Fibroblast of gingiva (primary cell): Measurements from ENCODE around the gene VPS4B.
"Not testable (repeated sequence)": the region's sequence is repeated elsewhere in the genome, so short reads cannot be mapped to it uniquely, and the experiment has no call there.

ENCODE experiments used
- DNase-seq: peaks from one replicate; pipeline ENCODE4 v3.0.0-alpha.2; 2011; ENCODE audit warnings: low read depth

VPS4B gene

DNA sequence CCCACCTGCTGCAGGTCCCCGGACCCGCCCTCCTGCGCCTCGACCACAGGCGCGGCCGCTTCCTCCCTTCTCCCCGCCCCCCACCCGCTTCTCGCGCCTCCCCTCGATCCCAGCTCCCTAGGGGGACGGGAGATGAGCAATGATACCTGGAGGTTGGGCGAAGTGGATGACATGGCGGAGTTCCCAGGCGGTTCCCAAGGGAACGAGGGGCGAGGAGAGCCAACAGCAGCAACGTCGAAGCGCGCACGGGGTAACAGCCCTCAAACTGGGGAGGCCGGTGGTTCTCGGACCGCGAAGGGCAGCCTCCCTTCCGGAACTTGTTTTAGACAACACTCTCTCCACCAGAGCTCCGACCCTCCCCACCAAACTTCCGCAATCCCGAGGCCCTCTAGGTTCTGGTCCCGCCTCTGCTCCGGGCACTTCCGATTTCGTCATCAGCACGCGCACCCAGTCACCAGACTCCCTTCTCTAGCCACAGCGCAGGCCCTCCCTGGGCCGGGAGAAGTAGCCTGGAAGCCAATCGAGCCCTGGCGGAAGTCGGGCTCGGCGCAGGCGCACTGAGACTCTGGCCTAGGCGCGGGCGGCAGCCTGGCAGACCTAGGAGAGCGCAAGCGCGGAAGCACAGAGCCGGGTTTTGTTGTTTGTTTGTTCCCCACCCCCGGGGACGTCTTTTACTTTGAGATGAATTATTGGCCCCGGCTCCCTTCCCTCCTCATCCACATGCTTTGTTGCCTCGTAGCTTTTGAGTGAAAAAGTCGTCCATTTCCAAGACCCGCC lies at the start of gene VPS4B:
VPS4B (minus strand) TSS at position 390 of the 777 bp plus-strand sequence; CDS start at position 173, 217 bp downstream.
- DNase-seq, result peak; percentile 100

DNA sequence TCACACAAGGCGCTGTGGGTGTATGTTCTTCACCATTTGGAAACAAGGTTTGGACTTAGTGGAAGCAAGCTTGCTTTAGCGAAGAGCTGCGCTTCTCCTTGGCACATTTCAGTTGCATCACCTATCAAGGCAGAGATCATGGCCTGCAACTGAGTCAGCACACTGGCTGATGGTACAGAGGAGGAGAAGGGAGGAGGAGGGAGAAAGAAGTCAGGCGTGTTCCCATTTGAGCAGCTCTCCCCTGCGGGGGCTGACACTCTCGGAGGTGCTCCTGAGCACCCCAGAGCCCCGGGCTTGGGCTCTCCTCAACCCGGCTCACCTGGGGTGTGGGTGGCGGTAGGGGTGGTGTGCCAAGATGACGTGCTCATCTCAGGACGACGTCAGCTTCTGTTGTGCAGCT lies 48.5 kb upstream of the VPS4B start:
- DNase-seq, result no peak

DNA sequence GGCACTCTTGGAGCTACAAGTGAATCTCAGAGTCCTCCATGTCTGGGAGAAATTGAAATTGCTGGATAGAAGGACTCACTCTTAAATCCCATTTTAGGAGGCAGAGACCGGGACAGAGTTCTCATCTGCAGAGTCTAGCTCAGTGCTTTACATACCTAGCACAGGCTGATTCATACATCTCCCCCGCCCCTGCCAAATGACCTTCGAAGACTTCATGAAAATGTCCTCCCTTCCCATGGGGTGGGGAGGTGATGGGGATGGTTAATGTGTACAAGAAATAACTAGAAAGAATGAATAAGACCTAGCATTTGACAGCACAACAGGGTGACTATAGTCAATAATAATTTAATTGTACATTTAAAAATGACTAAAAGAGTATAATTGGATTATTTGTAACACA lies 46.3 kb upstream of the VPS4B start:
- DNase-seq, result no peak

DNA sequence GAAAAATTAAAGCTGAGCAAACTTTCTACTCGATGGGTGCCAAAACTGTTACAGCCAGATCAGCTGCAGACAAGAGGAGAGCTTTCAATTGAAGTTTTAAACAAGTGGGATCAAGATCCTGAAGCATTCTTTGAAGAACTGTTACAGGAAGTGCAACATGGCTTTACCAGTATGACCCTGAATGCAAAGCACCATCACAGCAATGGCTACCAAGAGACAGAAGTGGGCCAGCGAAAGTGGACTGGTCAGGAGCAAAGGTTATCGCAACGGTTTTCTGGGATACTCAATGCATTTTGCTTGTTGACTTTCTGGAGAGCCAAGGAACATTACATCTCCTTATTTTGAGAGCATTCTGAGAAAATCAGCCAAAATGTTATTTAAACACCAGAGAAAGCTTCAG lies 45.4 kb upstream of the VPS4B start:
- DNase-seq, result no peak

DNA sequence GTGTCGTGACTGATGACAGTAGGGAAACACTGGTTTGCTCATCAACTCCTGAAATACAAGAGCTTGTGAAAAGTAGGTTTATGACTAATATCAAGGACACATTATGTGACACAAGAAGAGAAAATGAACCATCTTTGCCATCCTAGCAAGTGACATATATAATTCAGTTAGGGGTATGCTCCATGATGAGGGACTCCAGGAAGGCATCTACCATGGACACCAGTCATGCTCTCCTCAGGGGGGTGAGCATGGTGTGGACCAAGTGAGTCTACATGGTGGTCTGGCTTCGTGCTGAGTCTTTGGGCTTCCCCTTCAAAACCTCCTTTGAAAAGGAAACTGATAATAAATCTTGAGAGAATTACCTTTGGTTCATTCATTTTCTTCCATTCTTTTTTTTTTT lies 42.8 kb upstream of the VPS4B start:
- no peak for DNase-seq

DNA sequence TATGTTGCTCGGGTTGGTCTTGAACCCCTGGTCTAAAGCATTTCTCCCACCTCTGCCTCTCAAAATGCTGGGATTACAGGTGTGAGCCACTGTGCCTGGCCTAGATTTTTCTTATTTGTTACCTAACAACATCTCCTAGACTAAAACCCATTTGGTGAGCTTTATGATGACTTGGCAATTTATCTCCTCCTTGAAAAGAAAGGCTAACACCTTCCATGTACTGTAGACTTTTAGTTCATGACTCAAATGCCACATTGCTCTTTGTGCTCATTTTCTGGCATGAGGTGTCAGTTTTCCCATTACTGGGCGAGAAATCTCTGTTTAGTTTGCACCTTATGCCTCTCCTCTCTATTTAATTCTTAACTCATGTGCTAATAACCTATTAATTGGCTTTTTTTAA lies 42.2 kb upstream of the VPS4B start:
- DNase-seq, result no peak

DNA sequence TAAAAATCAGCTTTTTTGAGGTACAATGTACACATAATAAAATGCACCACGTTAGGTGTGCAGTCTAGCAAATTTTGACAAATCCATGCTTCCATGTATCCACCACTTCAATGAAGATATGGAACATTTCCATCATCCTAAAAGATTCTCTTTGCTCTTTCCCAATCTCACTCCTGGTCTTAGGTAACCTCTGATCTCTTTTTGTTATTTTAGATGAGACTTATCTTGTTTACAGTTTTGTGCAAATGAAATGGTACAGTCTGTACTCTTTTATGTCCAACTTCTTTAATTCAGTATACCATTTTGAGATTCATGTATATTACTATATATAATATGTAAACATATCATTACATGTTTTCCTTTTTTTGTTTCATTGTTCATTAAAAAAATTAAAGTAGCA lies 38.1 kb upstream of the VPS4B start:
- DNase-seq, result no peak

DNA sequence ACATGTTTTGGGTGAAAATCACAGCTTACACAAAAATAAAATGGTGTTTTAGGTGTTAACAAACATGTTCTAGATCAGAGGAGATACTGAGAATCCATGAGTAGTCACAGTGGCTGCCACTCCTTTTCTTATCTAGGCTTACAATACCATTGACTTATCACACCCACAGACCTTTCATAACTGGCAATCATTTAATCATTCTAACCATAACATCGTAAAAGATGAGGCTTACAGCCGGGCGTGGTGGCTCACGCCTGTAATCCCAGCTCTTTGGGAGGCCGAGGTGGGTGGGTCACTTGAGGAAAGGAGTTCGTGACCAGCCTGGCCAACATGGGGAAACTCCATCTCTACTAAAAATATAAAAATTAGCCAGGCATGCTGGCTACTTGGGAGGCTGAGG lies 35.7 kb upstream of the VPS4B start:
- DNase-seq, result no peak

DNA sequence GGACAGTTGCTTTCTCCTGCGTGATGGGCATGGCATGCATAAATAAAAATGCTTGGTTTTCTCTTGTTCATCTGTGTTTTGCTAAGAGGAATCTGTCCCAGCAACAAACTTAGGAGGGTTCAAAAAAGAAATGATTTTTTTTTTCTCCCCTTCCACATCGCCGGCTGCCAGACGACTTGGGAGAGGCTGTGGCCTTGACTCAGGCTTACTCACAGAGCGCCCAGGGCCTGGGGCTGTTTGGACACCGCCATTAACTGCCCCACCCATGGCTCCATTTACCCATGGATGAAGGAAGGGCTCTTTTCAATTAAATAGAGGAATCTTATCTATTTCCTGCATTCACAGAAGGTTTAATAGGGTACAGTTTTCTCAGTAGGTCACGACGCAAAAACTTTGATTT lies 32.2 kb upstream of the VPS4B start:
- DNase-seq, result no peak

DNA sequence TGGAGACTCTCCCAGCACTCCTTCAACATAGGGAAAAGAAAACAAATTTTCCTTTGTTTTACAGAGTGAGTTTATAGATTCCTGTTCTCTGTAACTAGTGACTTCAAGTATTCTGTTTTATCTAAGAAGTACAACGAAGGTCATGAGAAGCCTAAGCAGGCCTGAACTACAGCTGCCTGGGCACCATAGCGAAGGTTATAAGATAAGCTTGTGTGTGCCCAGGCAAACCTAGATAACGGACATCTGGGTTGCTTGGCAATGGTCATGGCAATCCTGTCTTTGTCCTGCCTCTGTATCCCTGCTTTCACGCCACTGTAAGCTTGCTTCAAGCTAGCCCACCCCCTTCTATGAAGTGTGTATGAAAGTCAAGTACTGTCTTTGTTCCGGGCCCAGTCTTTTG lies 30.5 kb upstream of the VPS4B start:
- not testable (repeated sequence) for DNase-seq

DNA sequence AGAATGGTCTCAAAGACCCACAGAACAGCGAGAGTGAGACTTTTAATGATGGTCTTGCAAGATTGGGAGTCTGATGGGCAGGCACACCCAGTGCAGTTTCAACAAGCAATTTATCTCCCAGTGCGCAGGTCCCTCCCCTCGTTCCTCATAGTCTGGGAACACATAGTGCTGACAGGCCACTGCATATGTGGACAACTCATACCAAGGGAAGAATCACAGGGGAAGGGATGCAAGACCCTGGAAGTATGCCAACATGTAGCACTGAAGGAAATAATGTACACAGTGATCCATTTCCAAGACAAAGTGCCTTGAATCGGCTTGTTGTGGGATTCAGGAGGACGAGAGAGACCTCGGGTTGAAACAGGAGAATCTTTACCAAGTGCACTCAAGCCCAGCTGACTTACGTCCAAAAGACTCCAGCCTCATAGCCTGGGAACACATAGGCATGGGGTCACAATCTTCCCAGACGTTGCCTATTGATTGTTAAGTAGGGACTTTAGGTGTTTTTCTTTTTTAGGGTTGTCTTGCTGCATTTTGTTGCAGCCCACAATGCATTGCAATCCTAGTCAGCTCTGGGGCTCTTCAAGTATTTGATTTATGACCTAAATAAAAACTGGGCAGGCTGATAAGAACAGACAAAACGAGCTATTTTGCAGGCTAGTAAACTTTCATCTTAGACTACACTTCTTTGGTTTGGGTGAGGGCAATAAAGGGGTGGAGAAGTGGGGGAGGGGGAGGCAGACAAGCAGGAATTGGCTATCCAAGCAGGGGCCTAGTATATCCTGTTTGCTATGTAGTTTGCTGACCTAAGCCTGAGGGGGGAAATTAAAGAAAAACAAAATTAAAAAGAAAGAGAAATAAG lies 29.8 kb upstream of the VPS4B start:
- DNase-seq, result no peak

DNA sequence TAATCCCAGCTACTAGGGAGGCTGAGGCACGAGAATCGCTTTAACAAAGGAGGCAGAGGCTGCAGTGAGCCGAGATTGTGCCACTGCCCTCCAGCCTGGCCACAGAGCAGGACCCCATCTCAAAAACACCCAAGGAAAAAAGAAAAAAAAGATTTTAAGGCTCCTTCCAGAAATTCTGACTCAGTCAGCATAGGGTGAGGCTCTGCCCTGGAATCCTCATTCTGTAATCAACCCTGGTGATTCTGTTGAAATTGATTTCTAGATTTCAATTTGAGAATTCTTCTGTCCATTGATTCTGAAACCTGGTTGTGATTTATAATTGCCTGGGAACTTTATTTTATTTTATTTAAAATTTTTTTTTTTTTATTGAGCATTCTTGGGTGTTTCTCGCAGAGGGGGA lies 27.1 kb upstream of the VPS4B start:
- no peak for DNase-seq

DNA sequence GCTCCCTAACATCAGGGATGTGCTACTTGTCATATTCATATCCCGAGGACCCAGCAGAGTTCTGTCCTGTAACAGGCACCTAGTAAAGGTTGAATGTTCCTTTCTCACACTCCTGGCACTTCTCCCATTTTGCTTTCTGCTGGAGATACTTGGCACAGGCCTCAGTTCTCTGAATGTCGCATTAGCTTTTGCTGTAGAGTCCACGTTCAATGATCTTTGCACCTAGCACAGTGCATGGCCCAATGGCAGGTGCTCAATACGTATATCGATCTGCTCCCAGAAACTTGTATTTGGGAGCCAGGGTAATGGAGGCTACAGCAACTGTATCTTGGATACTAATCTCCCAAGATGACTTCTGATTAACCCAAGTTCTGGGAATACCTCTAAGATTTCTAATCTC lies 24.8 kb upstream of the VPS4B start:
- no peak for DNase-seq

DNA sequence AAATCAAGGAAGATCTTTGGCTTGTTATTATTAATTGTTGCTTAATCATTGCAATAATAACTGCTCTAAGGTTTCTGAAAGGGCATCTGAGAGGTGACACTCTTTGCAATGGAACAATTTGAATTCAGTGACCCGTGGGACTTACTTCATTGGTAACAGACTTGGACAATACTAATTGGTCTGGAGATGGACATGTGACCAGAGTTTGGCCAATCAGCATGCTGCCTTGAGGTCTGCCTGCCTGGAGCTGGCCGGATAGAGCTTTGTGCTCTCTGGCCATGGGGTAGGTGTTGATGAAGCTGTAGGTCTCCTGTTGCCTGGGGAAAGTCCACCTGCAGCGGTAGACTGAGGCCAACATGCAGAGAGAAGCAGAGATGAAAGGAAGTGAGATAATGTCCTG lies 24.0 kb upstream of the VPS4B start:
- no peak for DNase-seq

DNA sequence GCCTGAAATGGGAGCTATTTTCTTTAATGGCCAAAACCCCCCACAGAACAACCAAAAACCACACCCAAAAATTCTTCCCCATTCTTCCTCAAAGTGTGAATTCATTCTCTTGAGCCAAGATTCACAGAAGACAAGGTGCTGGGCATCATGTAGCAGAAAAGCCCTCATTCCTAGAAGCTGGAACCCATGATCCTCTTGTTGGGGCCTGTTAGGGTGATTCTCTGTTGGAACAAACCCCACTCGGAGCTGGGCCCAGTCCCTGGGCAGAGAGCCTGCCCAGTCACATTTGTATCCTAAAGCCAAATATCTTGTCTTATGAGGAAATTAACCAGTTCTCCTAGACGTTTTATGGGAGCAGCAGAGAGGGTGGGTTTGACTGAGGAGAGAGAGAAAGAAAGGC lies 22.8 kb upstream of the VPS4B start:
- no peak for DNase-seq

DNA sequence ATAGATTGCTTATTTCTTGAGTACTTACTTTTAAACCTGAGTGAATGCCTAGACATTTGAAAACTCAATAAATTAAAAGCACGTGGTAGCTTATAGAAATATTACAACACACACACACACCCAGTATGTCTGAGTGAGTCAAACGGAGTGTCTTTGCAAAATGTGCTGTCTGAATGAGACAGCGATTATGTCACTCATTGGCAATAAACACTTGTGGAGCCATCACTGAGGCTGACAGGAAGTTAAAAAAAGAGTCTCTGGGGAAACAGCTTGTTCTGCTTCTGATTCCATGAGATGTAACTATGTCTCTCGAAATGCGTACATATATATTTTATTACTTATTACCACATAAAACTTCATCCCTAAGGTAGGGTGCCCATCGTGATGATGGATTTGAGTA lies 22.3 kb upstream of the VPS4B start:
- DNase-seq, result peak; percentile 72

DNA sequence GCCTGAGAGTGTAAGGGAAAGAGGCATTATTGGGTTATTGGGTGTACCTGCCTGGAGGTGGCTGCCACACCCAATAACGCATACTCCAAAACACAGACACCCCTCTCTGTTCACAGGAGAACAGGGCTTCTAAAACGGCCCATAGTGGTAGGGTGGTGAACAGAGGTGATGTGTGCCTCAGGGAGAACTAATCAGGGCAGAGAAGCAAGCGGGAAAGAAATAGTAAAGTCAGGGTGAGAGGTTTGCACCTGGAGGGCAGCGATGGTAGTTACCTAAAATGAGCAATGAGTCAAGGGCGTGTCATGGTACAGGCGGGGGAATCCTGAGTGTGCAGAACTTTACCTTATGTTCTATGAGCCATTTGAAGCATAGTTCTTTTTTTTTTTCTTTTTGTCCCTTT lies 21.6 kb upstream of the VPS4B start:
- no peak for DNase-seq

DNA sequence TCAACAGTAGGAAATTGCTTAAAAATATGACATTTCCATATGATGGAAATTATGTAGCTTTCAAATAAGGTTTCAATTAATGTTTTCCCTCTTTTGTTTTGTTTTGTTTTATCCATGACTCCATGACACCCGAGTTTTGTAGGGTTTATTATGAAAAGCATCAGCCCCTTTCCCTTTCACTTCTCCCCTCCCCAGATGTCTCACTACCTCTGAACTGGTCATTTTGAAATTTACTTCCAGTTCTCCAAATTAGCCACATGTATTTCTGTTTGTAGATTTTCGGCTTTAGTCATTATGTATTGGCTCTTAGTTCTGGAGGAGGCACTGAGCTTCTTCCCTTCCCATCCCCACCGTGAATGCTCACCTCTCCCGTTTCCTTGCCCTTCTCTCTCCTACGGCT lies 18.6 kb upstream of the VPS4B start:
- DNase-seq, result no peak

DNA sequence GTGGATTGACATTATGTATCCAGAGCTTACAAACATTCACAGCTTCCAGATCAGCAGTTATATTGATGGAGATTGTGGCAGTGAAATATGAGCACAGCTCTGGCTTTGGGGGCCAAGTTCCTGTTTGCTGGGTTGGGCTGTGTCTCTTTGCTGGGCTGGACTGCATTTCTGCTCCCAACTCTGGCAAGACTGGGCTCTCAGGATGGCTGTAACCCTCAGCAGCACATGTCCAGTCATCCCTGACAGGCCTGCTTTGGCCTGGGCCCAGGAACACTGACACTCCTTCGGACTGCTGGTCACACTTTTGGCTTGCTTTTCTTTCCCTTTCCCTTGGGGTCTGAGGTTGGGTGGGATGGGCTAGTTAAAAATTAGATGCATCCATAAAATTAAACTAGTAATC lies 17.9 kb upstream of the VPS4B start:
- DNase-seq, result peak; percentile 27

DNA sequence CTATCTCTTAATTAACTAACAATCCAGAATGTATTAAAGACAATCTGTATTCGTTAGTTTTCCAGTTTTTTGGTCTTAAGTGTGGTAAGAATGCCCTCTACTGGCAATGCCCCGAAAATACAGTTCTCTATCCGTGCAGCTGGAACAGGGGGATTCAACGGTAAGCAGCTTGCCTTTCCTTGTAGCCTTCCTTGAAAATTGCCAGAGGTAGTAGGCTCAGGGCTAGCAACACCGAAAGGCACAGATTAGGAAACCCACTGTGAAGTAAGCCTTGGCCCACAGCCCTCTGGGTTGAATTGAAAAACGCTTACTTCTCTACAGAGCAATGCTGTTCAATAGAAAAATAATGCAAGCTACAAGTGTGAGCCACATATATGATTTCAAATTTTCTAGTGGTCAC lies 17.1 kb upstream of the VPS4B start:
- peak; percentile 54 for DNase-seq

DNA sequence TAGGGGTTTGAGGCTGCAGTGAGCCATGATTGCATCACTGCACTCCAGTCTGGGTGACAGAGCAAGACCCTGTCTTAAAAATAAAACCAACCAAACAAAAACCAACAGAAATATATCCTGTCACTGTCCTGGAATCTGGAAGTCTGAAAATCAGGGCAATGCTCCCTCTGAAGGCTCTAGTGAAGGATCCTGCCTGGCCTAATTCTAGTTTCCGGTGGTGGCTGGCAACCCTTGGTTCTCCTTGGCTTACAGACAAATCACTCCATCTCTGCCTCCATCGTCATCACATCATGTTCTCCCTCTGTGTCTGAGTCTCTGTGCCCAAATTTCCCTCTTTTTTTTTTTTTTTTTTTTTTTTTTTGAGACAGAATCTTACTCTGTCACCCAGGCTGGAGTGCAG lies 15.9 kb upstream of the VPS4B start:
- DNase-seq, result peak; percentile 23

DNA sequence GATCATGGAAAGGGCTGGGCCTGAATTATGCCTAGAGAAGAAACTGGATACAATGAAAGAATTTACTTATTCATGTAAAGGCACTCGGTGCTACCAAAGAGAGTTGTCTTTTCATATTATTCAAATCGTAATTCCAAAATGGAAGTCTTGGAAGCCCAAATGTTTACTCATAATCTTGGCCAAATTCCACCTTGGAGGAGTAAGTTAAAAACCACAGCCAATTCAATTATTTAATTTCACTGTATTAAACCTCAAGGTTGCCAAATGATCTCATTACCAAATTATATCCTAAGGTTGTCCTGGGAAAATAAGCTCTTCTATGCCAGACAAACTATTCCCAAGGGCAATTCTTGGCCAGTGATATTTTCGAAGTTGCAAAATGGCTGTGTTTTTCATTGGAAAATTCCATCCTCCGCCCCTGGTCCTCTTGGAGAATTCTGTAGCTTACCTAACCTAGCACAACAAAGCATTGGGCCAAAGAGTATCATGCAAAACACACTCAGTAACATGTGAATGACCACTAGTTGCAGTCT lies 11.1 kb upstream of the VPS4B start:
- DNase-seq, result peak; percentile 67

DNA sequence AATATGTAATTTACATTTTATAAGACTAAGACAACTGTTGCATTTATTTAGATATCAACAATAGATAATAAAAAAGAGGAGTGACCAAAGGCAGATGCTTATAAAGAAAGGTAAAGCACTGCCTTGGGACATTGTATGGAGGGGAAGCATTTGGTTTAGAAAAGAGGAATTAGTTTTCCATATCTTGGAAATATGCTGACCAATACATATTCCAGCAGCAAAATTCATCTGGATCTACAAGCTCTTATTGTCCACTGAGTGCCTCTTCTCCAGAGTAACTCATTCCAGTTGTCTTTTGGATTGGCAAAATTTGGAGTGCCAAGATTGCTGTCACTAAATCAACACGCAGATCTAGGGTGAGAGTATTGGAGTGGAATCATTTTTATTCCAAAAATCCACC lies 8.9 kb upstream of the VPS4B start:
- DNase-seq, result no peak
